ENCODE data around the gene LLGL2.

The LLGL2 gene

GRCh38 chr17:75506888-75507287 lies 18.6 kb upstream of the LLGL2 start:
- Histone ChIP-seq H3K36me3 (ENCODE audit: low read depth) (peaks cover 42% of the 10 kb centered on the region), H3K4me1 (ENCODE audit: insufficient read depth, poor library complexity, severe bottlenecking) (peaks cover 3% of the 10 kb centered on the region)
- DNase-seq (ENCODE audit: low spot score) = no peak

GRCh38 chr17:75507733-75508719 lies 17.5 kb upstream of the LLGL2 start:
- Histone ChIP-seq H3K27me3 (ENCODE audit: insufficient read depth, poor library complexity, severe bottlenecking) (no peaks in the 10 kb centered on the region), H3K4me1 (ENCODE audit: insufficient read depth, poor library complexity, severe bottlenecking) (peaks cover 3% of the 10 kb centered on the region), H3K27ac (ENCODE audit: poor library complexity, severe bottlenecking) (no peak overlapping the region), H3K36me3 (ENCODE audit: low read depth) (peaks cover 48% of the 10 kb centered on the region), H3K4me3 (ENCODE audit: severe bottlenecking) (no peak overlapping the region), H3K9me3 (ENCODE audit: severe bottlenecking) (no peaks in the 10 kb centered on the region)
- DNase-seq (ENCODE audit: low spot score) (no peak), ATAC-seq (ENCODE audit: low read depth) (peak; percentile 25; the same call in 2 of the 3 replicates)
- TF ChIP-seq CTCF (IDR thresholded peaks at IDR 0.05; ENCODE audit: poor library complexity, severe bottlenecking) = no peak

More at GRCh38 chr17:75506888-75507287, 18.6 kb upstream of the LLGL2 start:
- Histone ChIP-seq H3K9me3 (ENCODE audit: severe bottlenecking) (no peaks in the 10 kb centered on the region), H3K27me3 (ENCODE audit: insufficient read depth, poor library complexity, severe bottlenecking) (no peaks in the 10 kb centered on the region), H3K27ac (ENCODE audit: poor library complexity, severe bottlenecking) (no peak overlapping the region), H3K4me3 (ENCODE audit: severe bottlenecking) (no peak overlapping the region)
- no peak for ATAC-seq (ENCODE audit: low read depth)
- no peak for TF ChIP-seq CTCF (IDR thresholded peaks at IDR 0.05; ENCODE audit: poor library complexity, severe bottlenecking)

- Histone ChIP-seq H3K27ac (ENCODE audit: poor library complexity, severe bottlenecking) (no peak overlapping the region), H3K4me1 (ENCODE audit: insufficient read depth, poor library complexity, severe bottlenecking) (peaks cover 7% of the 10 kb centered on the region), H3K27me3 (ENCODE audit: insufficient read depth, poor library complexity, severe bottlenecking) (no peaks in the 10 kb centered on the region), H3K4me3 (ENCODE audit: severe bottlenecking) (no peak overlapping the region), H3K36me3 (ENCODE audit: low read depth) (peaks cover 58% of the 10 kb centered on the region), H3K9me3 (ENCODE audit: severe bottlenecking) (no peaks in the 10 kb centered on the region)
- no peak for ATAC-seq (ENCODE audit: low read depth)
- DNase-seq (ENCODE audit: low spot score) = no peak
- no peak for TF ChIP-seq CTCF (IDR thresholded peaks at IDR 0.05; ENCODE audit: poor library complexity, severe bottlenecking)
These were observed 16.6 kb upstream of the LLGL2 start for GRCh38 chr17:75508931-75509361.

GRCh38 chr17:75509528-75510258 lies 15.8 kb upstream of the LLGL2 start:
- Histone ChIP-seq H3K4me1 (ENCODE audit: insufficient read depth, poor library complexity, severe bottlenecking) (peaks cover 9% of the 10 kb centered on the region), H3K27ac (ENCODE audit: poor library complexity, severe bottlenecking) (no peak overlapping the region), H3K27me3 (ENCODE audit: insufficient read depth, poor library complexity, severe bottlenecking) (no peaks in the 10 kb centered on the region), H3K36me3 (ENCODE audit: low read depth) (peaks cover 58% of the 10 kb centered on the region), H3K9me3 (ENCODE audit: severe bottlenecking) (no peaks in the 10 kb centered on the region), H3K4me3 (ENCODE audit: severe bottlenecking) (no peak overlapping the region)
- no peak for DNase-seq (ENCODE audit: low spot score)
- TF ChIP-seq CTCF (IDR thresholded peaks at IDR 0.05; ENCODE audit: poor library complexity, severe bottlenecking) = no peak
- no peak for ATAC-seq (ENCODE audit: low read depth)

Measured in RWPE2 (cell line).